Neural crest cell (in vitro differentiated cells): Measurements from ENCODE around the gene NFIA. TPM values are rescaled to one million over a fixed set of nuclear protein-coding genes. Genes with fewer than 3 reads are reported as not detected.

Source experiments
- DNase-seq: peaks from one replicate; pipeline ENCODE4 v3.0.0; 2021; ENCODE audit warnings: low read depth, mixed read lengths, low spot score
- H3K27ac Mint-ChIP-seq: one replicate; pipeline ENCODE4 v1.8.0; 2021; ENCODE audit warnings: mild to moderate bottlenecking, mixed read lengths; ENCODE audit not compliant: unreplicated experiment
- H3K27me3 Mint-ChIP-seq: 2 replicates; pipeline ENCODE4 v1.8.0; 2021; ENCODE audit warnings: low read depth, mild to moderate bottlenecking, mixed read lengths
- H3K36me3 Mint-ChIP-seq: 2 replicates; pipeline ENCODE4 v1.8.0; 2021; ENCODE audit warnings: low read depth, mild to moderate bottlenecking, mixed read lengths
- H3K4me1 Mint-ChIP-seq: 2 replicates; pipeline ENCODE4 v1.8.0; 2021; ENCODE audit warnings: mixed read lengths
- H3K4me3 Mint-ChIP-seq: one replicate; pipeline ENCODE4 v1.8.0; 2021; ENCODE audit warnings: mild to moderate bottlenecking, mixed read lengths
- H3K9me3 Mint-ChIP-seq: 2 replicates; pipeline ENCODE4 v1.8.0; 2021; ENCODE audit warnings: mixed read lengths
- total RNA-seq: library from RNA; stranded (reverse); gene quantifications from 2 replicates; pipeline ENCODE4 v1.2.1, GENCODE V29; 2021
- TF ChIP-seq, protein P1 (sequence below): fragments of 200-600 bp; sonication (generic); conservative IDR thresholded peaks from 2 replicates; pipeline ENCODE4 v1.5.0; 2021; ENCODE audit warnings: antibody characterized with exemption, mild to moderate bottlenecking

NFIA gene
- total RNA-seq, 1 donor from 2014 or later = 3.4 TPM

GRCh38 chr1:61156576-61157467, 74.5 kb downstream of the NFIA start:
- H3K27me3 Mint-ChIP-seq = no peaks in the 10 kb centered on the region
- no peak overlapping the region for H3K27ac Mint-ChIP-seq

GRCh38 chr1:61157468-61157987, 75.2 kb downstream of the NFIA start:
- Mint-ChIP-seq H3K27ac (no peak overlapping the region), H3K4me3 (no peak overlapping the region), H3K36me3 (no peaks in the 10 kb centered on the region), H3K27me3 (no peaks in the 10 kb centered on the region), H3K9me3 (no peaks in the 10 kb centered on the region), H3K4me1 (peaks cover 28% of the 10 kb centered on the region)
- TF ChIP-seq, protein P1, sequence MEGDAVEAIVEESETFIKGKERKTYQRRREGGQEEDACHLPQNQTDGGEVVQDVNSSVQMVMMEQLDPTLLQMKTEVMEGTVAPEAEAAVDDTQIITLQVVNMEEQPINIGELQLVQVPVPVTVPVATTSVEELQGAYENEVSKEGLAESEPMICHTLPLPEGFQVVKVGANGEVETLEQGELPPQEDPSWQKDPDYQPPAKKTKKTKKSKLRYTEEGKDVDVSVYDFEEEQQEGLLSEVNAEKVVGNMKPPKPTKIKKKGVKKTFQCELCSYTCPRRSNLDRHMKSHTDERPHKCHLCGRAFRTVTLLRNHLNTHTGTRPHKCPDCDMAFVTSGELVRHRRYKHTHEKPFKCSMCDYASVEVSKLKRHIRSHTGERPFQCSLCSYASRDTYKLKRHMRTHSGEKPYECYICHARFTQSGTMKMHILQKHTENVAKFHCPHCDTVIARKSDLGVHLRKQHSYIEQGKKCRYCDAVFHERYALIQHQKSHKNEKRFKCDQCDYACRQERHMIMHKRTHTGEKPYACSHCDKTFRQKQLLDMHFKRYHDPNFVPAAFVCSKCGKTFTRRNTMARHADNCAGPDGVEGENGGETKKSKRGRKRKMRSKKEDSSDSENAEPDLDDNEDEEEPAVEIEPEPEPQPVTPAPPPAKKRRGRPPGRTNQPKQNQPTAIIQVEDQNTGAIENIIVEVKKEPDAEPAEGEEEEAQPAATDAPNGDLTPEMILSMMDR = no peak
- DNase-seq = no peak

More at GRCh38 chr1:61156576-61157467, 74.5 kb downstream of the NFIA start:
- no peak for DNase-seq
- TF ChIP-seq, protein P1 = no peak
- Mint-ChIP-seq H3K36me3 (no peaks in the 10 kb centered on the region), H3K9me3 (no peaks in the 10 kb centered on the region), H3K4me1 (peaks cover 35% of the 10 kb centered on the region), H3K4me3 (no peak overlapping the region)

GRCh38 chr1:61158591-61158990, 76.2 kb downstream of the NFIA start:
- H3K4me1 Mint-ChIP-seq = peaks cover 18% of the 10 kb centered on the region
- H3K9me3 Mint-ChIP-seq = no peaks in the 10 kb centered on the region
- no peak overlapping the region for H3K27ac Mint-ChIP-seq
- no peak for DNase-seq
- TF ChIP-seq, protein P1 = no peak
- H3K27me3 Mint-ChIP-seq = no peaks in the 10 kb centered on the region
- no peaks in the 10 kb centered on the region for H3K36me3 Mint-ChIP-seq
- H3K4me3 Mint-ChIP-seq = no peak overlapping the region

DNA sequence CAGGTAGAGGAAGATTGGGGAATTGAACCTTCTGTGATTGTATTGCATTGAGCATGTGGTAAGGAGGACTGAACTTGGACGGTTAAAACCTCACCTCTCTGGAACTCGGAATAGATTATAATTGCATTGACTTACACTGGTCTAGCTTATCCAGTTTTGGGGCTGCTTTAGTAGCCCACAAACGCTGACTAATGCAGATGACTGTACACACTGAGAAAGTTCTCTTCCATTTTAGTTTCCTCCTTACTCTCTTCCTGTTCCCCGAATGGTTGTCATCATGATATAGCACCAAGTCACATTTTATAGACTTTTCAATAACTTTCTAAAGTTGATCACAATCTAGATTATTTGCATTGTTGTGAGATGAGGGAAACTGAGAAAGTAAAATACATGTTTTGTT, 78.2 kb downstream of the NFIA start:
- Mint-ChIP-seq H3K27ac (no peak overlapping the region), H3K4me1 (peaks cover 13% of the 10 kb centered on the region), H3K9me3 (no peaks in the 10 kb centered on the region), H3K27me3 (no peaks in the 10 kb centered on the region), H3K36me3 (no peaks in the 10 kb centered on the region), H3K4me3 (no peak overlapping the region)
- DNase-seq = no peak
- TF ChIP-seq, protein P1 = no peak

GRCh38 chr1:61162520-61163258, 80.3 kb downstream of the NFIA start:
- H3K36me3 Mint-ChIP-seq = no peaks in the 10 kb centered on the region
- H3K4me3 Mint-ChIP-seq = no peak overlapping the region
- TF ChIP-seq, protein P1 = no peak
- no peak for DNase-seq
- H3K4me1 Mint-ChIP-seq = no peaks in the 10 kb centered on the region
- no peak overlapping the region for H3K27ac Mint-ChIP-seq
- no peaks in the 10 kb centered on the region for H3K9me3 Mint-ChIP-seq
- no peaks in the 10 kb centered on the region for H3K27me3 Mint-ChIP-seq
